ENCODE results near the gene COL10A1. TPM values are rescaled to one million over a fixed set of nuclear protein-coding genes. Genes with fewer than 3 reads are reported as not detected.
A peak's percentile ranks its signal among the peaks of the same experiment; 100 is the strongest.

The COL10A1 gene
- total and polyA plus RNA-seq, 10 of the 15 experiments (the other 5 are each of a cell fraction or from before 2014, with no cell fraction given) = 0.02 to 0.33 (median 0.06) TPM; not detected in 5

DNA sequence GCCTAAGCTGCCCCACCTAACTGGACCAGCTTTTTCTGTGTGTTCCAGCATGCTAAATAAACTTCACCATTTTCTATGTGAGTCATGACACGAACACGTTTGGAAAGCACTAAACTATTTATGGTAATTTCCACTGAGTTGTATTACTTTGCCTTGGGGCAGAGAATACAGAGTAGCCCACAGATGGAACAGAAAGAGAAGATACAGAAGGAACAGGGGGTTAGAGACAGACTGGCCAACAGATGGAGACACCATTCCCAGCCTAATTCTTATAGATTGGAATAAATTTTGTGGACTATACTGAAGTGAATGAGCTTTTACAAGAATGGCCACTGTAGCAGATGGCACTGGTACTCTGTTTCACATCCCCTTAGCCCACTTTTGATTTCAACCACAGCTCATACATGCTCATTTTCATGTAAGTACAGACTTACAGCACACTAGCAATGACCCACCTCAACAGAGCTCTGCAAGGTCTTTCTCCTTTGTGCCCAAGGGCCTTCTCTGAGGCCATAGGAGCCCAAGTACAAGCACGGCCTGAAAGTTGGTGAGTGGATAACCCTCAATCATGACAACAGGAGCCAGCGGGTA, 38.4 kb downstream of the COL10A1 start (continued):
- TF ChIP-seq RCOR1 (conservative IDR thresholded peaks at IDR 0.05; ENCODE audit: low read depth, low read length) = no peak
- TF ChIP-seq, protein P1, sequence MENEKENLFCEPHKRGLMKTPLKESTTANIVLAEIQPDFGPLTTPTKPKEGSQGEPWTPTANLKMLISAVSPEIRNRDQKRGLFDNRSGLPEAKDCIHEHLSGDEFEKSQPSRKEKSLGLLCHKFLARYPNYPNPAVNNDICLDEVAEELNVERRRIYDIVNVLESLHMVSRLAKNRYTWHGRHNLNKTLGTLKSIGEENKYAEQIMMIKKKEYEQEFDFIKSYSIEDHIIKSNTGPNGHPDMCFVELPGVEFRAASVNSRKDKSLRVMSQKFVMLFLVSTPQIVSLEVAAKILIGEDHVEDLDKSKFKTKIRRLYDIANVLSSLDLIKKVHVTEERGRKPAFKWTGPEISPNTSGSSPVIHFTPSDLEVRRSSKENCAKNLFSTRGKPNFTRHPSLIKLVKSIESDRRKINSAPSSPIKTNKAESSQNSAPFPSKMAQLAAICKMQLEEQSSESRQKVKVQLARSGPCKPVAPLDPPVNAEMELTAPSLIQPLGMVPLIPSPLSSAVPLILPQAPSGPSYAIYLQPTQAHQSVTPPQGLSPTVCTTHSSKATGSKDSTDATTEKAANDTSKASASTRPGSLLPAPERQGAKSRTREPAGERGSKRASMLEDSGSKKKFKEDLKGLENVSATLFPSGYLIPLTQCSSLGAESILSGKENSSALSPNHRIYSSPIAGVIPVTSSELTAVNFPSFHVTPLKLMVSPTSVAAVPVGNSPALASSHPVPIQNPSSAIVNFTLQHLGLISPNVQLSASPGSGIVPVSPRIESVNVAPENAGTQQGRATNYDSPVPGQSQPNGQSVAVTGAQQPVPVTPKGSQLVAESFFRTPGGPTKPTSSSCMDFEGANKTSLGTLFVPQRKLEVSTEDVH (IDR thresholded peaks at IDR 0.05; ENCODE audit: low read depth, partially characterized antibody) = no peak
- no peak for TF ChIP-seq ZBTB40 (IDR thresholded peaks at IDR 0.05; ENCODE audit: borderline replicate concordance)
- TF ChIP-seq, protein P2, sequence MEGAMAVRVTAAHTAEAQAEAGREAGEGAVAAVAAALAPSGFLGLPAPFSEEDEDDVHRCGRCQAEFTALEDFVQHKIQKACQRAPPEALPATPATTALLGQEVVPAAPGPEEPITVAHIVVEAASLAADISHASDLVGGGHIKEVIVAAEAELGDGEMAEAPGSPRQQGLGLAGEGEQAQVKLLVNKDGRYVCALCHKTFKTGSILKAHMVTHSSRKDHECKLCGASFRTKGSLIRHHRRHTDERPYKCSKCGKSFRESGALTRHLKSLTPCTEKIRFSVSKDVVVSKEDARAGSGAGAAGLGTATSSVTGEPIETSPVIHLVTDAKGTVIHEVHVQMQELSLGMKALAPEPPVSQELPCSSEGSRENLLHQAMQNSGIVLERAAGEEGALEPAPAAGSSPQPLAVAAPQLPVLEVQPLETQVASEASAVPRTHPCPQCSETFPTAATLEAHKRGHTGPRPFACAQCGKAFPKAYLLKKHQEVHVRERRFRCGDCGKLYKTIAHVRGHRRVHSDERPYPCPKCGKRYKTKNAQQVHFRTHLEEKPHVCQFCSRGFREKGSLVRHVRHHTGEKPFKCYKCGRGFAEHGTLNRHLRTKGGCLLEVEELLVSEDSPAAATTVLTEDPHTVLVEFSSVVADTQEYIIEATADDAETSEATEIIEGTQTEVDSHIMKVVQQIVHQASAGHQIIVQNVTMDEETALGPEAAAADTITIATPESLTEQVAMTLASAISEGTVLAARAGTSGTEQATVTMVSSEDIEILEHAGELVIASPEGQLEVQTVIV (IDR thresholded peaks at IDR 0.05; ENCODE audit: borderline replicate concordance, partially characterized antibody) = no peak
- no peak for TF ChIP-seq SMARCA5 (IDR thresholded peaks at IDR 0.05)
- TF ChIP-seq STAT1 (conservative IDR thresholded peaks at IDR 0.05) = no peak
- TF ChIP-seq RELA (IDR thresholded peaks at IDR 0.05; ENCODE audit: borderline replicate concordance, partially characterized antibody) = no peak
- 0 out of 2 replicates have a peak, but pooled peaks have one; percentile 66 for TF ChIP-seq CBX5 (IDR thresholded peaks at IDR 0.05; ENCODE audit: low read depth)
- no peak for TF ChIP-seq MYB (IDR thresholded peaks at IDR 0.05; ENCODE audit: borderline replicate concordance, low read depth, low read length)
- no peak for TF ChIP-seq SMAD5 (IDR thresholded peaks at IDR 0.05; ENCODE audit: low read depth)
- TF ChIP-seq, protein P3, sequence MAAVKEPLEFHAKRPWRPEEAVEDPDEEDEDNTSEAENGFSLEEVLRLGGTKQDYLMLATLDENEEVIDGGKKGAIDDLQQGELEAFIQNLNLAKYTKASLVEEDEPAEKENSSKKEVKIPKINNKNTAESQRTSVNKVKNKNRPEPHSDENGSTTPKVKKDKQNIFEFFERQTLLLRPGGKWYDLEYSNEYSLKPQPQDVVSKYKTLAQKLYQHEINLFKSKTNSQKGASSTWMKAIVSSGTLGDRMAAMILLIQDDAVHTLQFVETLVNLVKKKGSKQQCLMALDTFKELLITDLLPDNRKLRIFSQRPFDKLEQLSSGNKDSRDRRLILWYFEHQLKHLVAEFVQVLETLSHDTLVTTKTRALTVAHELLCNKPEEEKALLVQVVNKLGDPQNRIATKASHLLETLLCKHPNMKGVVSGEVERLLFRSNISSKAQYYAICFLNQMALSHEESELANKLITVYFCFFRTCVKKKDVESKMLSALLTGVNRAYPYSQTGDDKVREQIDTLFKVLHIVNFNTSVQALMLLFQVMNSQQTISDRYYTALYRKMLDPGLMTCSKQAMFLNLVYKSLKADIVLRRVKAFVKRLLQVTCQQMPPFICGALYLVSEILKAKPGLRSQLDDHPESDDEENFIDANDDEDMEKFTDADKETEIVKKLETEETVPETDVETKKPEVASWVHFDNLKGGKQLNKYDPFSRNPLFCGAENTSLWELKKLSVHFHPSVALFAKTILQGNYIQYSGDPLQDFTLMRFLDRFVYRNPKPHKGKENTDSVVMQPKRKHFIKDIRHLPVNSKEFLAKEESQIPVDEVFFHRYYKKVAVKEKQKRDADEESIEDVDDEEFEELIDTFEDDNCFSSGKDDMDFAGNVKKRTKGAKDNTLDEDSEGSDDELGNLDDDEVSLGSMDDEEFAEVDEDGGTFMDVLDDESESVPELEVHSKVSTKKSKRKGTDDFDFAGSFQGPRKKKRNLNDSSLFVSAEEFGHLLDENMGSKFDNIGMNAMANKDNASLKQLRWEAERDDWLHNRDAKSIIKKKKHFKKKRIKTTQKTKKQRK (IDR thresholded peaks at IDR 0.05; ENCODE audit: low read depth, low read length) = no peak
- TF ChIP-seq ZNF207 (IDR thresholded peaks at IDR 0.05; ENCODE audit: borderline replicate concordance) = no peak
- TF ChIP-seq POLR2AphosphoS2 (IDR thresholded peaks at IDR 0.05; ENCODE audit: low read depth, low read length) = no peak
- no peak for TF ChIP-seq KLF5 (IDR thresholded peaks at IDR 0.05; ENCODE audit: partially characterized antibody)
- TF ChIP-seq MXI1 (IDR thresholded peaks at IDR 0.05; ENCODE audit: low read depth, low read length) = no peak
- 0 out of 2 replicates have a peak, but pooled peaks have one; percentile 11 for TF ChIP-seq CREB1 (IDR thresholded peaks at IDR 0.05; ENCODE audit: low read depth)
- TF ChIP-seq TARDBP (IDR thresholded peaks at IDR 0.05; ENCODE audit: borderline replicate concordance) = no peak
